ENCODE data around the gene TCHP. TPM values are rescaled to one million over a fixed set of nuclear protein-coding genes. Genes with fewer than 3 reads are reported as not detected.
"Not testable (repeated sequence)": the region's sequence is repeated elsewhere in the genome, so short reads cannot be mapped to it uniquely, and the experiment has no call there.

The TCHP gene
- total RNA-seq, 1 donor from 2014 or later = 20.8 TPM

- peaks cover 6% of the 10 kb centered on the region for H3K36me3 Mint-ChIP-seq (ENCODE audit: low read depth, unreplicated experiment)
- peaks cover 14% of the 10 kb centered on the region for H3K4me1 Mint-ChIP-seq (ENCODE audit: unreplicated experiment)
- no peak for DNase-seq (ENCODE audit: low spot score)
- no peak for TF ChIP-seq CTCF (IDR thresholded peaks at IDR 0.05; ENCODE audit: unreplicated experiment)
- H3K9me3 Mint-ChIP-seq (ENCODE audit: unreplicated experiment) = no peaks in the 10 kb centered on the region
- no peaks in the 10 kb centered on the region for H3K27me3 Mint-ChIP-seq (ENCODE audit: unreplicated experiment)
- no peak overlapping the region for H3K4me3 Mint-ChIP-seq (ENCODE audit: unreplicated experiment)
- H3K27ac Mint-ChIP-seq (ENCODE audit: unreplicated experiment) = no peak overlapping the region
Measured at GRCh38 chr12:109860977-109861376, 39.1 kb upstream of the TCHP start.

GRCh38 chr12:109861689-109862314 is 38.3 kb upstream of the TCHP start:
- no peak for DNase-seq (ENCODE audit: low spot score)
- TF ChIP-seq CTCF (IDR thresholded peaks at IDR 0.05; ENCODE audit: unreplicated experiment) = no peak
- no peaks in the 10 kb centered on the region for H3K9me3 Mint-ChIP-seq (ENCODE audit: unreplicated experiment)
- no peaks in the 10 kb centered on the region for H3K27me3 Mint-ChIP-seq (ENCODE audit: unreplicated experiment)
- H3K36me3 Mint-ChIP-seq (ENCODE audit: low read depth, unreplicated experiment) = peaks cover 3% of the 10 kb centered on the region
- no peak overlapping the region for H3K4me3 Mint-ChIP-seq (ENCODE audit: unreplicated experiment)
- H3K27ac Mint-ChIP-seq (ENCODE audit: unreplicated experiment) = no peak overlapping the region
- peaks cover 14% of the 10 kb centered on the region for H3K4me1 Mint-ChIP-seq (ENCODE audit: unreplicated experiment)

GRCh38 chr12:109862491-109862890 is 37.6 kb upstream of the TCHP start:
- DNase-seq (ENCODE audit: low spot score); H3K27me3 Mint-ChIP-seq (ENCODE audit: unreplicated experiment); H3K4me3 Mint-ChIP-seq (ENCODE audit: unreplicated experiment); H3K9me3 Mint-ChIP-seq (ENCODE audit: unreplicated experiment); H3K27ac Mint-ChIP-seq (ENCODE audit: unreplicated experiment); H3K36me3 Mint-ChIP-seq (ENCODE audit: low read depth, unreplicated experiment): not testable (repeated sequence)
- peaks cover 14% of the 10 kb centered on the region for H3K4me1 Mint-ChIP-seq (ENCODE audit: unreplicated experiment)

DNA sequence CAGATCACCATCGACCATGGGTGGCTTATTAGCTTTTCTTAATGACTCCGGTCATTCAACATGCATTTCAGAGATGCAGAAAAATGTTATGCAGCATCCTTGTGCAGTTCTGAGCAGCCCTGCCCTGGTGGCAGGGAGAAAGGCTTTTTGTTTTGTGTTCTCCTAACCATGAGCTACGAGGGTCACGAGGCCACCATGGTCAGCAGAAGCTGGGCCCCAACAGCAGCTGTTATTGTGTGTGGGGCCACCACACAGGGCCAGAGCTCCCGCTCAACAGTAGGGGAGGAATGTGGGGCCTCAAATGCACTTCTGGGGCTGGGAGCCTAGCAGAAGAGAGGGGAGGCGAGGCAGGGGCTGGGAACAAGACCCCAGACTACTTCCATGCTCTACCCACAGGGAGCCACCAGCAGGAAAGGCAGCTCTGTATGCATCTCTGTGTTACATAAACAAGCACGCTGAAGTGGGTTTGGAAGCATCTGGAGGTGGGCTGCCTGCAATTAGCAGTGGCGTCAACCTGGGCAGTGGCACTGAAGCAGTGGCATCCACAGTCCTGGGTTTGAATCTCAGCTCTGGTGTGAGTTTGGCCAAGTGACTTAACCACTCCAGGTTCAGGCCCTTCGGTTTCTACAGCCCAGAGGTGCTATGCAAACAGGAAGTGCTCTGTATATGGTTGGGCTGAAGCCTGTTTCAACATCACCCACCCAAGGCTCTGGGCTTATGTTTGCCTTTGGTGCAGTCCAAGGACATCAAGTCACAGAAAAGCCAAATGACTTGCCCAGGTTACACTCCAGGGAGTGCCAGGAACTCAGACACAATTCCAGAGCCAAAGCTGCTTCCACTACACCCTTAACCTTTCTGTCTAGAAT is 36.0 kb upstream of the TCHP start:
- Mint-ChIP-seq H3K4me3 (ENCODE audit: unreplicated experiment) (no peak overlapping the region), H3K9me3 (ENCODE audit: unreplicated experiment) (no peaks in the 10 kb centered on the region), H3K27me3 (ENCODE audit: unreplicated experiment) (no peaks in the 10 kb centered on the region), H3K36me3 (ENCODE audit: low read depth, unreplicated experiment) (no peaks in the 10 kb centered on the region), H3K27ac (ENCODE audit: unreplicated experiment) (no peak overlapping the region), H3K4me1 (ENCODE audit: unreplicated experiment) (peaks cover 16% of the 10 kb centered on the region)
- DNase-seq (ENCODE audit: low spot score) = no peak
- TF ChIP-seq CTCF (IDR thresholded peaks at IDR 0.05; ENCODE audit: unreplicated experiment) = no peak

DNA sequence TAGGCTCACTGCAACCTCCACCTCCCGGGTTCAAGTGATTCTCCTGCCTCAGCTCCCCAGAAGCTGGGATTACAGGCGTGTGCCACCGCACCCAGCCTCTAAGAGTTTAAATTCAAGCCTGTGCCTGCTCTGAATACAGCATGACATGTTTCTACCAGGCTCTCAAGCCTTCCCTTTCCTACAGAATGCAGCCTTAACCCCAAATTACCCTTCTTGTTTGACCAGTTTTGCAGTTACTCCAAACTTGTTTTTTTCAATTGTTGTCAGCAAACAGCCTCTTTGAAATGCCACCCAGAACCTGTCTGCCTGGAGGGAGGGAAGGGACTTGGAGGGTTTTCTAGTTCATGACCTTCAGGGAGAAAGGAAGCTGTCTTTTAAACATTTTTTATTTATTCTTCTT is 35.2 kb upstream of the TCHP start:
- H3K36me3 Mint-ChIP-seq (ENCODE audit: low read depth, unreplicated experiment) = no peaks in the 10 kb centered on the region
- H3K4me3 Mint-ChIP-seq (ENCODE audit: unreplicated experiment) = no peak overlapping the region
- H3K27ac Mint-ChIP-seq (ENCODE audit: unreplicated experiment) = no peak overlapping the region
- DNase-seq (ENCODE audit: low spot score) = no peak
- H3K9me3 Mint-ChIP-seq (ENCODE audit: unreplicated experiment) = no peaks in the 10 kb centered on the region
- H3K4me1 Mint-ChIP-seq (ENCODE audit: unreplicated experiment) = peaks cover 16% of the 10 kb centered on the region
- TF ChIP-seq CTCF (IDR thresholded peaks at IDR 0.05; ENCODE audit: unreplicated experiment) = no peak
- no peaks in the 10 kb centered on the region for H3K27me3 Mint-ChIP-seq (ENCODE audit: unreplicated experiment)
